HUES48 (cell line): ENCODE data around the gene ADAMTS3.

Experiments used
- H3K27ac ChIP-seq: one replicate; pipeline ENCODE4 v1.7.0; 2013; ENCODE audit warnings: low read depth, low read length, inconsistent platforms
- H3K27me3 ChIP-seq: 2 replicates; pipeline ENCODE4 v1.6.1; 2013; ENCODE audit warnings: mild to moderate bottlenecking, low read length; ENCODE audit not compliant: control insufficient read depth, insufficient read depth
- H3K36me3 ChIP-seq: 2 replicates; pipeline ENCODE4 v1.6.1; 2013; ENCODE audit warnings: low read length; ENCODE audit not compliant: control insufficient read depth, insufficient read depth
- H3K4me1 ChIP-seq: 2 replicates; pipeline ENCODE4 v1.6.1; 2013; ENCODE audit warnings: mild to moderate bottlenecking, low read length; ENCODE audit not compliant: control insufficient read depth, insufficient read depth
- H3K4me3 ChIP-seq: 2 replicates; pipeline ENCODE4 v1.5.1; 2013; ENCODE audit warnings: mild to moderate bottlenecking, low read depth, low read length
- H3K9ac ChIP-seq: 2 replicates; pipeline ENCODE4 v1.6.1; 2013; ENCODE audit warnings: mild to moderate bottlenecking, low read depth, low read length, moderate library complexity
- H3K9me3 ChIP-seq: 2 replicates; pipeline ENCODE4 v1.6.1; 2013; ENCODE audit warnings: low read length; ENCODE audit not compliant: control insufficient read depth, insufficient read depth

Gene ADAMTS3

DNA sequence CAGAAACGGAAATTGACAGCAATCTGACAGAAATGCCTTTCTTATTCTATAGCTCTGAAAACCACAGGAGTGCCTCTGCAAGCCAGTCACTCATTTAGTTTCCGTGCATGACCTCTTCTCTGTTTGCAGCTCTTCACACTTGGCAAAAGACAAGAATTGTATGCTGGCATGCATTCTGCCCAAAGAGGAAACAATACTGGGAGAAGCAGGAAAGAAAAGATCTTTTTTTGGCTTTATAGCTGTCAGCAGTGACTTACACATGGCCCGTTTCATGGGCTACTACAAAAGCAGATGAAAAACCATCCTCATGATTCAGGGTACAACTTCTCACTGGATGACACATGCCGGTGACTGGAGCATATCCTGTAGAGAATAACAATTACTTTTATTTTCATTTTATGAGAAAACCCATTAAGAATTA lies 249.4 kb downstream of the ADAMTS3 start:
- H3K9ac ChIP-seq = no peak overlapping the region
- H3K36me3 ChIP-seq = no peaks in the 10 kb centered on the region
- no peaks in the 10 kb centered on the region for H3K9me3 ChIP-seq
- no peaks in the 10 kb centered on the region for H3K4me1 ChIP-seq
- H3K27me3 ChIP-seq = no peaks in the 10 kb centered on the region
- H3K27ac ChIP-seq = no peak overlapping the region
- H3K4me3 ChIP-seq = no peak overlapping the region

DNA sequence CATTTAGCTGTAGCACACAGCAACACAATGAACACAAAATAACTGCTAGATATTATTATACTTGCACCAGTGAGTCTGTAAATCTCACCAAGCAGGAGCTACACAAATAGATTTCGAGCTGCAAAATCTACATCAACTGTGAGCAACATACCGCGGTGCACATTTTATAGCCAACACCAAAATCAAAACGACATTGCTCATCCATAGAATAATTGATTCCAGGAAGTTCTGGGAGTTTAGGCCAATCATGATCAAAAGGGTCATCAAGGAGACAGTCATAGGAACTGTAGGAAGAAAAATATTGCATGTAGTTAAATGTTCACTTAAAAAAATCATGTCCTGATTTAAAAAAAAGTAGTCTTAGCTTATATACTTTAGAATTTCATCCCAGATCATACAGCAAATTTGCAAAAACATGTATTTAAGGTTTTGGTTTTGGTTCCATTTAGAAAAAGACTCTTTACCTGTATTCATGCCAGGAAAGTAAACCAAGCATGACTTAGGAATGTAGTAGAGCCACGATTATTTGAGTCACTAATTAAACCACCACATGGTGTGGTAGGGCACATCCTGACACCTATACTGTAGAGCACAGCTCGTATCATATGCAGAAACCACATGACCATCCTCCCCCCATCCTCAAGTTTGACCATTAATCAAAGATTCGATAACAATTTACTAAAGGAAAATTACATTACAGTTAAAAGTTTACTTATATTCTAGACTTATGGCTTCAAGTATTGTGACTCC lies 250.4 kb downstream of the ADAMTS3 start:
- no peaks in the 10 kb centered on the region for H3K36me3 ChIP-seq
- no peak overlapping the region for H3K9ac ChIP-seq
- no peak overlapping the region for H3K4me3 ChIP-seq
- no peaks in the 10 kb centered on the region for H3K27me3 ChIP-seq
- H3K27ac ChIP-seq = no peak overlapping the region
- no peaks in the 10 kb centered on the region for H3K9me3 ChIP-seq
- H3K4me1 ChIP-seq = no peaks in the 10 kb centered on the region

DNA sequence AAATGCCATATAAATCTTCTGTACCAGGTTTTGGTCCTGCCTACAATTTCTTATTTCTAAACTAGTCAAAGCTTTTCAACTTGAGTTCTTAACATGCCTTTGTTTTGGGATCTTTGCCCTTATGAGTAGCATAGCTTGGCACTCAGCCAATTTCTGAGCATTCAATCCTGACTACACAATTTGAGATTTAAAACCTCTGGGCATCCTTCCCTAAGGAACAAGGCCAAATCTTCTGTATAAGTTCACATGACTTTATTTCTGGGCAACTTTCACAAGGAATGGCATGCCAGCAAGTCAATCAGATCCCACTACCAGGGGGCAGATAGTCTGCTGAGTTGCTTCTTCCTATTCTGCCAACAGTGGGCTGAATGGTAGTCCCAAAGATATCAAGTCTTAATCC lies 254.2 kb downstream of the ADAMTS3 start:
- Histone ChIP-seq H3K27me3 (no peaks in the 10 kb centered on the region), H3K27ac (no peak overlapping the region), H3K9ac (no peak overlapping the region), H3K36me3 (no peaks in the 10 kb centered on the region), H3K4me3 (no peak overlapping the region), H3K4me1 (peaks cover 8% of the 10 kb centered on the region; the same call in 1 of the 2 replicates), H3K9me3 (no peaks in the 10 kb centered on the region)

DNA sequence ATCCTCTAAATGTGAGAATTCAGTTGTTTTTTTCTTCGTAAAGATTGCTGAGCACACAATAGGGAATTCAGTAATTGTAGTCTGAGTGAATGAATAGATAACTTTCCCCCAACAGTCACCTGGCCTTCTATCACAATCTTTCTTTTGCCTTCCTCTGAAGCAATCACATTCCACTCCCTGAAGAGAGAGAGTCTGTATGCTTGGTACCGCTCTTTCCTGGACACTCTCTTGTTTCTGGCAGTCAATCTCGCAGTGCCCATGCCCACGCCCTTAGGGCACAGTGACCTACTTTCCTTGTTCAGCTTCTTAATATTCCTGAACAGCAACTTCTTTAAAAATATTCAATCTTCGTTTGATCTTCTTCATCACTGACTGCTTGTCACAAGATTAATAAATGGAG lies 255.9 kb downstream of the ADAMTS3 start:
- Histone ChIP-seq H3K27me3 (no peaks in the 10 kb centered on the region), H3K9me3 (no peaks in the 10 kb centered on the region), H3K4me3 (no peak overlapping the region), H3K9ac (no peak overlapping the region), H3K4me1 (peaks cover 8% of the 10 kb centered on the region; the same call in 1 of the 2 replicates), H3K36me3 (no peaks in the 10 kb centered on the region), H3K27ac (no peak overlapping the region)

DNA sequence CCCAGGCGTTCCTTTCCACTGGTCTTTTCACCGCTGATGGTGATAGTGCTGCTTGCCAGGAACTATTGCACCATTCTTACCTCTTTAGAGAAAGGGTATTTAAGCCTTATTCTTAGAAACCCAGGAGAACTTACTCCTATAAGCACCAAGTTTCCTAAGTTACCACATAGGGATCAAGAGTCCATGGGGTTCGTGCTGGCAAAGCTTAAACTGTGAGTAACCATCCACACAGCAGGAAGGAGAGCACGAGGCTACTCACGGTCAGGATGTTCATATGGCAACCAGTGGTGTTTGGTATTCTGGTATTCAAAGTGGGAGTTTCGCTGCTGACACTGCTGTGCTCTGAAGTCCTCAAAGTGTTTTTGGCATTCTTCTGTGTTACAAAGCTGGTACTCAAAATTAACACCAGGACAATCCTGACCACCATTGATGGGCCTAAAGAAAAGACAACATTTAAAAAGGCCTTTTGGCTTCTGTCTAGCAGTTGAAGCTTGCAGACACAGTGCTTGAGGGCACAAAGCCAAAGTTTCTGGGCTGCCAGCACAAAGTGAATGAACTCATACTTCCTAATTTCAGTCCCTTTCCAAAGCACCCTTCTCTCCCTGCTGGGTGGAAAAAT lies 256.9 kb downstream of the ADAMTS3 start:
- Histone ChIP-seq H3K9me3 (no peaks in the 10 kb centered on the region), H3K36me3 (no peaks in the 10 kb centered on the region), H3K27me3 (no peaks in the 10 kb centered on the region), H3K9ac (no peak overlapping the region), H3K4me3 (no peak overlapping the region), H3K27ac (peak overlapping the region; percentile 68), H3K4me1 (peaks cover 8% of the 10 kb centered on the region; the same call in 1 of the 2 replicates)

DNA sequence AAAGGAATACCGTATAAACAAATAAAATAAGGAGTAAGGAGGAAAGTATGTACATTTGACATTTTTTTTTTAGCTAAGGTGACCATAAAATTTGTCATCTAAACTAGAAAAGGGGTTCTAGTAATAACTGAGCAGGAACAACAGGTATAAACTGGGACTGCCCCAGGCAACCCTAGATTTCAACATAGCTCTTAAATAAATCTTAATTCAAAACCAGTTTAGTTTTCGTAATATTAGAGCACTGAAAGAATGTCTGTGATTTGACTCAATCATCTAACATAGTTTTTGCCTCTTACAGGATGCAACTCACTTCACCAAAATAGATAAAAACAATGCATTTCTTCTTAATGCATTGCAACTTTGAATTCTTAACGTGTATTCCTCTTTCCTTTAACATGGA lies 257.7 kb downstream of the ADAMTS3 start:
- no peaks in the 10 kb centered on the region for H3K27me3 ChIP-seq
- H3K27ac ChIP-seq = no peak overlapping the region
- H3K4me1 ChIP-seq = peaks cover 8% of the 10 kb centered on the region; the same call in 1 of the 2 replicates
- no peaks in the 10 kb centered on the region for H3K36me3 ChIP-seq
- H3K9ac ChIP-seq = no peak overlapping the region
- H3K9me3 ChIP-seq = no peaks in the 10 kb centered on the region
- no peak overlapping the region for H3K4me3 ChIP-seq

DNA sequence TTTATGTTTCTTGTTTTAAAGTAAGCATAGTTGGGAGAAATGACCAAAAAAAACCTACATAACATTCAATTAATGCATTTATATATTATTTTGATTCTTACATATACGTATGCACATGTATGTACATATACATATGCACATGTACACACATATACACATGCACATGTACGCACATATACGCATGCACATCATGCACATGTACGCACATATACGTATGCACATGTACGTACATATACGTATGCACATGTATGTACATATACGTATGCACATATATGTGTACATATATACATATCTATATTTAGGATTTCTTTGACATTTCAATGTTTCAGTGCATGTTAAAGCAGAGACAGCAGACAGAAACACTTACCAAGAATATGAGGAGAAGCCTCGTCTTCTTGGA lies 263.4 kb downstream of the ADAMTS3 start:
- no peak overlapping the region for H3K9ac ChIP-seq
- no peak overlapping the region for H3K27ac ChIP-seq
- H3K27me3 ChIP-seq = no peaks in the 10 kb centered on the region
- H3K9me3 ChIP-seq = no peaks in the 10 kb centered on the region
- no peak overlapping the region for H3K4me3 ChIP-seq
- 0 out of 2 replicates have a peak, but pooled peaks cover 3% of the 10 kb centered on the region for H3K4me1 ChIP-seq
- no peaks in the 10 kb centered on the region for H3K36me3 ChIP-seq

DNA sequence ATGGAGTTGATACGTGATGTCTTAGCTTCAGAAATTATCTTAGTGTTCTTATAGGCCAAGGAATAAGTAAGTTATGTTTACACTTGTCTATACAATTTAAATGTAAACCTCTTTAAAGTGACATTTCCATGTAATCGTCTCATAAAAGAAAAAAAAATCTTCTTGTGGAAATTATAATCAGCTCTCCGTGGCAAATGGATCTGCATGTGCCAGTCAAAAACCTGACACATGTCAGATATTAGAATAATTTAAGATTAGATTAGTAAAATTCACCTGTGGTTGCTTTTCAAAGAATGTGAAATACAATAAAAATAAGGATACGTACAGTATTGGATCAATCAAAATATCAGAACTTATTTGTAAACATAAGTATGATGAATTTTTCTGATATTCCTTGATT lies 263.9 kb downstream of the ADAMTS3 start:
- H3K9ac ChIP-seq = no peak overlapping the region
- no peaks in the 10 kb centered on the region for H3K9me3 ChIP-seq
- no peaks in the 10 kb centered on the region for H3K27me3 ChIP-seq
- H3K4me1 ChIP-seq = 0 out of 2 replicates have a peak, but pooled peaks cover 3% of the 10 kb centered on the region
- no peaks in the 10 kb centered on the region for H3K36me3 ChIP-seq
- H3K27ac ChIP-seq = no peak overlapping the region
- no peak overlapping the region for H3K4me3 ChIP-seq

DNA sequence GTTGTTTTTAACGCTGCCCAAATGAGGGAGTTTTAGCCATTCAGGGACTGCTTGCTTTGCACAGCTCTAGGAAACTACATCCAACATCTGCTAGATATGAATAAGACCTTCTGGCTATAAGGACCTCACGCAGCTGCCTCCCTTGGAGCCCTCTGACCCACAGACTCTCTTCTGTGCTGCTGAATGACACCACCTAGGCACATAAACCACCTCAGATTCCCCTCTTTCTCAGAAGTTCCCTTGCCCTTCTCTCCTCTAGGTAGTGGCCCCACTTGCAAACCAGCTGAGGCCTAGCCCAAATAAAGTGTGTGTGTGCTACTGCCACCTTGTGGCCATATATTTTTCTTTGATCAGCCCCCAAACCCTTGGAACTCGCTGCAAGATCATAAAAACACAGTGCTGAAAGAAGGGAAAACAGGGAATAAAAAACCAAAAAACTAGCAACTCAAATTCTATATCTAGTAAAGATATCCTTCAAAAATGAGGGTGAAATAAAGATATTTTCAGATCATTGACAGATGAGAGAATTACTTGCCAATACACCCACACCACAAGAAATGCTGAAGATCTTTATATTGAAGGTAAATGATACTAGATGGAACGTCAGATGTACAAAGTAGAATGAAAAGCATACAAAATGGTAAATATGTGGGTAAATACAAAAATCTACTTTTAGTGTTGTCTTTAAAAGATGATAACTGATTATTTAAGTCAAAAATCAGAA lies 265.9 kb downstream of the ADAMTS3 start:
- H3K4me3 ChIP-seq = no peak overlapping the region
- H3K27ac ChIP-seq = no peak overlapping the region
- no peaks in the 10 kb centered on the region for H3K36me3 ChIP-seq
- H3K9ac ChIP-seq = no peak overlapping the region
- no peaks in the 10 kb centered on the region for H3K27me3 ChIP-seq
- no peaks in the 10 kb centered on the region for H3K9me3 ChIP-seq
- H3K4me1 ChIP-seq = 0 out of 2 replicates have a peak, but pooled peaks cover 3% of the 10 kb centered on the region

DNA sequence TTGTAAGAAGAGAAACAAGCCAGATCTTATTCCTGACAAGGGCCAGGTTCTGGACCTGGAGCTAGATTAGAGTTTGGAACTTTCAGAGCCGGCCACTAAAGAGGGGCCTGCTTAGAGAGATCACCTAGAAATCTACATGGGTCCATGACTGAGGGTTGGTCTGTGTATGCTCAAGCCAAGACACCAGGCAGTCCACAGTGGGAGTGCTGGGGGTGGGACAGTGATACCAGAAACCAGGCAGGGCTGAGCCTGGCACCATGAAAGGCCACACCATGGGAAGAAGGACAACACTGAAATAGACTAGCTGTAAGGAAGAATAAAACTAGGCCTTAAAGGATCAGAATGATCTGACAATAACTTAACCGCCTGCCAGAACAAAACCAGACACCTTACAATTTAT lies 267.3 kb downstream of the ADAMTS3 start:
- Histone ChIP-seq H3K4me3 (no peak overlapping the region), H3K4me1 (0 out of 2 replicates have a peak, but pooled peaks cover 3% of the 10 kb centered on the region), H3K36me3 (no peaks in the 10 kb centered on the region), H3K9me3 (no peaks in the 10 kb centered on the region), H3K27ac (no peak overlapping the region), H3K27me3 (no peaks in the 10 kb centered on the region), H3K9ac (no peak overlapping the region)

DNA sequence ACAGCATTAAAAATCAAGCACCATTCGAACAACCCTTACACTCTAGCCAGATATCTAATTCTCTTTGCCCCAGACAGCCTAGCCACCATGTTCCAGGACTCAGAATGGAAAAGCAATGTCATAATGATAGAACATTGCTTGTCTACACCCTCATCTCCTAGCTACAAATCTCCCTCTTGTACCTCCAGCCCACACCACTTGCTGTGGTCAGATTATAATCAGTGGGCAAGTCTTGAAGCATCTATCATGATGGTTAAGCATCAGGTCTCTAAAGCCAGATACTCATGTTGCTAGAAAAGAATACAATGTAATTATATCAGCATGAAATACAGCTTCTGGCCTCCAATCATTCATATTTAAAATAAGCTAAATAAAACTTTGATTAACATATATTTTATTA lies 268.9 kb downstream of the ADAMTS3 start:
- no peak overlapping the region for H3K27ac ChIP-seq
- H3K4me1 ChIP-seq = peaks cover 6% of the 10 kb centered on the region; the same call in 1 of the 2 replicates
- no peaks in the 10 kb centered on the region for H3K36me3 ChIP-seq
- no peak overlapping the region for H3K4me3 ChIP-seq
- no peak overlapping the region for H3K9ac ChIP-seq
- H3K27me3 ChIP-seq = no peaks in the 10 kb centered on the region
- no peaks in the 10 kb centered on the region for H3K9me3 ChIP-seq
